Heart right ventricle (tissue), 16 donors: Measurements from ENCODE around the gene WWOX. TPM values are rescaled to one million over a fixed set of nuclear protein-coding genes. Genes with fewer than 3 reads are reported as not detected.

Experiments
- ATAC-seq, 8 donors: fragments of 200-7000 bp; cut with Tn5 transposase; one replicate each; pipeline ENCODE4 v1.9.1; 2020; ENCODE audit warnings: mild to moderate bottlenecking in 8 of 8, moderate library complexity in 8 of 8, moderate number of reproducible peaks in 1 of 8
- DNase-seq, 2 donors: peaks; one replicate each; pipeline ENCODE4 v3.0.0-alpha.2; 2020
- H3K27ac ChIP-seq, 10 donors: fragments of 200-600 bp; sonication (generic) in 2 of 10; one replicate each; pipeline versions ENCODE4 v1.5.0 to v1.8.0; 2020 to 2022; ENCODE audit warnings: mild to moderate bottlenecking in 3 of 10
- H3K27me3 ChIP-seq, 7 donors: fragments of 200-600 bp; one replicate each; pipeline ENCODE4 v1.8.0; 2021 to 2022; ENCODE audit warnings: mild to moderate bottlenecking in 2 of 7
- H3K36me3 ChIP-seq, 9 donors: fragments of 200-600 bp; sonication (generic) in 1 of 9; one replicate each; pipeline versions ENCODE4 v1.5.0 to v1.8.0; 2020 to 2022; ENCODE audit warnings: mild to moderate bottlenecking in 2 of 9
- H3K4me1 ChIP-seq, 9 donors: fragments of 200-600 bp; sonication (generic) in 1 of 9; one replicate each; pipeline versions ENCODE4 v1.5.0 to v1.8.0; 2020 to 2022; ENCODE audit warnings: mild to moderate bottlenecking in 4 of 9
- H3K4me3 ChIP-seq, 10 donors: fragments of 200-600 bp; sonication (generic) in 2 of 10; one replicate each; pipeline versions ENCODE4 v1.5.0 to v1.8.0; 2020 to 2022; ENCODE audit warnings: mild to moderate bottlenecking in 7 of 10, moderate library complexity in 2 of 10
- H3K9me3 ChIP-seq, 11 donors: fragments of 200-600 bp in 10 of 11; sonication (generic) in 2 of 11; one replicate each; pipeline versions ENCODE4 v1.5.0 to v1.8.0; 2013 to 2022; ENCODE audit warnings: mild to moderate bottlenecking in 2 of 11, control low read depth in 1 of 11, moderate library complexity in 1 of 11
- CTCF ChIP-seq, 9 donors: fragments of 200-600 bp; sonication (generic) in 2 of 9; IDR thresholded peaks; one replicate each; pipeline versions ENCODE4 v1.5.0 to v1.8.0; 2021 to 2022; ENCODE audit warnings: antibody characterized with exemption in 9 of 9, mild to moderate bottlenecking in 5 of 9, moderate library complexity in 1 of 9
- WGBS, 2 donors: extraction: QIAGEN DNeasy Blood & Tissue Kit; methylation state at CpG; one replicate each; pipeline ENCODE4 v1.1.7; 2013; ENCODE audit warnings: inconsistent platforms in 1 of 2; 5-methylcytosine and 5-hydroxymethylcytosine counted together
- intact Hi-C, 10 donors: fragments of 100-400 bp; cut with DNase I; formaldehyde crosslinking; loops; one replicate each; pipeline versions ENCODE4 v1.11.1 to v1.14.2; 2022
- polyA plus RNA-seq, 2 donors: library from polyadenylated mRNA; stranded (reverse); fragments of 200-250 nt; gene quantifications; one replicate each; pipeline ENCODE4 v1.2.3, GENCODE V29; 2013
- total RNA-seq, 10 donors: library from RNA; stranded (reverse); fragmentation: NEBNext Ultra II Directional in 3 of 10; extraction: Animal tissue kit (Norgen Biotek cat#: 25700) in 3 of 10; gene quantifications; one replicate each; pipeline versions ENCODE4 v1.2.1 to v1.2.4, GENCODE V29; 2021 to 2023
- donor health status: Arrhythmogenic right ventricular cardiomyopathy.
- donor health status: ischemic (EF 13 %, LVEDD 7.1; RV severe dilation, severe dysfunction).
- donor health status: healthy with polysubstance abuse.
- donor health status: DM: no; HTN: yes; CAD: no.
- donor health status: DM: no; HTN: no; CAD: no.
- donor health status: ischemic (EF 25% LVEDD 6.9; RV normal size, moderate dysfunction).
- donor health status: ischemic (EF 25% LVEDD 5.7; RV mildly dilated, moderate dysfunction).
- donor health status: healthy.
- donor health status: DM: yes; HTN: yes; CAD: no.
- donor health status: Ischemic cardiomyopathy.
- donor health status: ischemic (EF 35%, LVEDD 5.7; RV mildly dilated, moderate dysfunction).
- donor health status: nonischemic (EF 11% LVEDD 7.7; RV severe dilation, severe dysfunction).
- donor health status: DM: yes; HTN: yes; CAD: no.
- donor health status: PGD.
- donor health status: ischemic (EF 29% LVEDD 5.4; RV normal size, mild dysfunction).
- donor health status: nonischemic (EF 23%, LVEDD 6.1; RV moderate dilation, normal function).

The WWOX gene
- total and polyA plus RNA-seq, 12 donors, result 4.9 to 15.0 (median 9.9) TPM

GRCh38 chr16:78097548-78097947, 1.9 kb upstream of the WWOX start:
- 95 to 96% methylated on average over 4 of the region's 4 CpGs for WGBS, 2 donors
- Histone ChIP-seq H3K4me1 (peaks cover 3 to 15% (median 8%) of the 10 kb centered on the region in 9 donors), H3K4me3 (no peak overlapping the region), H3K36me3 (no peaks in the 10 kb centered on the region), H3K27ac (no peak overlapping the region), H3K9me3 (no peaks in the 10 kb centered on the region), H3K27me3 (peaks cover 0 to 20% (median 9%) of the 10 kb centered on the region in 7 donors)
- no peak for ATAC-seq
- no peak for TF ChIP-seq CTCF (IDR thresholded peaks at IDR 0.05)
- intact Hi-C loops, result loop anchor here in 6 of 10 donors (5.0 to 10.0 kb wide), 4 partner anchors 375 to 863 kb away; partner anchors contain the start of gene NUDT7 (in 1 of the 6)
- no peak for DNase-seq

GRCh38 chr16:78098087-78098486, 1.4 kb upstream of the WWOX start:
- Histone ChIP-seq H3K9me3 (no peaks in the 10 kb centered on the region), H3K4me1 (peaks cover 3 to 15% (median 8%) of the 10 kb centered on the region in 9 donors), H3K27me3 (peaks cover 0 to 17% (median 6%) of the 10 kb centered on the region in 7 donors), H3K36me3 (no peaks in the 10 kb centered on the region), H3K27ac (no peak overlapping the region), H3K4me3 (no peak overlapping the region)
- no peak for ATAC-seq
- 52 to 70% methylated on average over 4 of the region's 4 CpGs for WGBS, 2 donors
- DNase-seq, result no peak
- intact Hi-C loops, result loop anchor here in 6 of 10 donors (5.0 to 10.0 kb wide), 4 partner anchors 376 to 863 kb away; partner anchors contain the start of gene NUDT7 (in 1 of the 6)
- no peak for TF ChIP-seq CTCF (IDR thresholded peaks at IDR 0.05)

GRCh38 chr16:78098595-78099270, 721 bp upstream of the WWOX start:
- no peak for TF ChIP-seq CTCF (IDR thresholded peaks at IDR 0.05)
- Histone ChIP-seq H3K27me3 (peaks cover 0 to 16% (median 0%) of the 10 kb centered on the region in 7 donors), H3K4me3 (peak overlapping the region; percentile 69 to 100 (median 82)), H3K36me3 (no peaks in the 10 kb centered on the region), H3K4me1 (peaks cover 3 to 15% (median 8%) of the 10 kb centered on the region in 9 donors), H3K27ac (peak overlapping the region in 9 of 10 donors; percentile 85 to 92 (median 88)), H3K9me3 (no peaks in the 10 kb centered on the region)
- WGBS, 2 donors, result 66% methylated on average over 12 of the region's 12 CpGs
- intact Hi-C loops, result loop anchor here in 6 of 10 donors (5.0 to 10.0 kb wide), 4 partner anchors 376 to 864 kb away; partner anchors contain the start of gene NUDT7 (in 1 of the 6)
- ATAC-seq (no peak), DNase-seq (no peak)

GRCh38 chr16:78100112-78100467, 636 bp downstream of the WWOX start:
- Histone ChIP-seq H3K27ac (peak overlapping the region in 9 of 10 donors; percentile 85 to 92 (median 88)), H3K9me3 (no peaks in the 10 kb centered on the region), H3K36me3 (no peaks in the 10 kb centered on the region), H3K4me3 (peak overlapping the region; percentile 69 to 100 (median 82)), H3K4me1 (peaks cover 3 to 15% (median 8%) of the 10 kb centered on the region in 9 donors), H3K27me3 (peaks cover 0 to 3% (median 0%) of the 10 kb centered on the region in 7 donors)
- intact Hi-C loops, result loop anchor here in 2 of 10 donors (5.0 to 10.0 kb wide), 2 partner anchors 423 to 695 kb away; no protein-coding TSS in a partner anchor
- 15 to 16% methylated on average over 12 of the region's 12 CpGs for WGBS, 2 donors
- ATAC-seq (peak in 2 of 8 donors; percentile 16 to 48), DNase-seq (no peak)
- peak in 6 of 9 donors; percentile 57 to 89 (median 82) for TF ChIP-seq CTCF (IDR thresholded peaks at IDR 0.05)
